Retinal pigment epithelial cell (primary cell): ENCODE measurements around the gene PCDHA3.
A peak's percentile ranks its signal among the peaks of the same experiment; 100 is the strongest.
"Not testable (repeated sequence)": the region's sequence is repeated elsewhere in the genome, so short reads cannot be mapped to it uniquely, and the experiment has no call there.

Experiments used
- DNase-seq: peaks from one replicate; pipeline ENCODE4 v3.0.0-alpha.2; 2010; ENCODE audit warnings: low read depth
- H3K4me3 ChIP-seq: 2 replicates; pipeline ENCODE4 v1.5.1; 2011; ENCODE audit warnings: mild to moderate bottlenecking, low read length, control low read depth, moderate library complexity
- TF ChIP-seq, protein P1 (sequence below): conservative IDR thresholded peaks from 2 replicates; pipeline ENCODE4 v1.5.1; 2011; ENCODE audit warnings: low read depth, low read length, control low read depth, inconsistent platforms

PCDHA3 gene

GRCh38 chr5:140806834-140807775 lies 6.2 kb downstream of the PCDHA3 start, which contains the start of gene PCDHA4:
Gene PCDHA4, plus strand, starts transcription at chr5:140807068.
- DNase-seq, result no peak
- H3K4me3 ChIP-seq, result no peak within 1 kb of the TSS
- TF ChIP-seq, protein P1, sequence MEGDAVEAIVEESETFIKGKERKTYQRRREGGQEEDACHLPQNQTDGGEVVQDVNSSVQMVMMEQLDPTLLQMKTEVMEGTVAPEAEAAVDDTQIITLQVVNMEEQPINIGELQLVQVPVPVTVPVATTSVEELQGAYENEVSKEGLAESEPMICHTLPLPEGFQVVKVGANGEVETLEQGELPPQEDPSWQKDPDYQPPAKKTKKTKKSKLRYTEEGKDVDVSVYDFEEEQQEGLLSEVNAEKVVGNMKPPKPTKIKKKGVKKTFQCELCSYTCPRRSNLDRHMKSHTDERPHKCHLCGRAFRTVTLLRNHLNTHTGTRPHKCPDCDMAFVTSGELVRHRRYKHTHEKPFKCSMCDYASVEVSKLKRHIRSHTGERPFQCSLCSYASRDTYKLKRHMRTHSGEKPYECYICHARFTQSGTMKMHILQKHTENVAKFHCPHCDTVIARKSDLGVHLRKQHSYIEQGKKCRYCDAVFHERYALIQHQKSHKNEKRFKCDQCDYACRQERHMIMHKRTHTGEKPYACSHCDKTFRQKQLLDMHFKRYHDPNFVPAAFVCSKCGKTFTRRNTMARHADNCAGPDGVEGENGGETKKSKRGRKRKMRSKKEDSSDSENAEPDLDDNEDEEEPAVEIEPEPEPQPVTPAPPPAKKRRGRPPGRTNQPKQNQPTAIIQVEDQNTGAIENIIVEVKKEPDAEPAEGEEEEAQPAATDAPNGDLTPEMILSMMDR, result peak; percentile 30

GRCh38 chr5:140808241-140808888 lies 7.5 kb downstream of the PCDHA3 start:
- DNase-seq, H3K4me3 ChIP-seq: not testable (repeated sequence)

GRCh38 chr5:140808889-140809291 lies 8.0 kb downstream of the PCDHA3 start:
- DNase-seq, result no peak
- TF ChIP-seq, protein P1, result no peak
- H3K4me3 ChIP-seq, result no peak overlapping the region

DNA sequence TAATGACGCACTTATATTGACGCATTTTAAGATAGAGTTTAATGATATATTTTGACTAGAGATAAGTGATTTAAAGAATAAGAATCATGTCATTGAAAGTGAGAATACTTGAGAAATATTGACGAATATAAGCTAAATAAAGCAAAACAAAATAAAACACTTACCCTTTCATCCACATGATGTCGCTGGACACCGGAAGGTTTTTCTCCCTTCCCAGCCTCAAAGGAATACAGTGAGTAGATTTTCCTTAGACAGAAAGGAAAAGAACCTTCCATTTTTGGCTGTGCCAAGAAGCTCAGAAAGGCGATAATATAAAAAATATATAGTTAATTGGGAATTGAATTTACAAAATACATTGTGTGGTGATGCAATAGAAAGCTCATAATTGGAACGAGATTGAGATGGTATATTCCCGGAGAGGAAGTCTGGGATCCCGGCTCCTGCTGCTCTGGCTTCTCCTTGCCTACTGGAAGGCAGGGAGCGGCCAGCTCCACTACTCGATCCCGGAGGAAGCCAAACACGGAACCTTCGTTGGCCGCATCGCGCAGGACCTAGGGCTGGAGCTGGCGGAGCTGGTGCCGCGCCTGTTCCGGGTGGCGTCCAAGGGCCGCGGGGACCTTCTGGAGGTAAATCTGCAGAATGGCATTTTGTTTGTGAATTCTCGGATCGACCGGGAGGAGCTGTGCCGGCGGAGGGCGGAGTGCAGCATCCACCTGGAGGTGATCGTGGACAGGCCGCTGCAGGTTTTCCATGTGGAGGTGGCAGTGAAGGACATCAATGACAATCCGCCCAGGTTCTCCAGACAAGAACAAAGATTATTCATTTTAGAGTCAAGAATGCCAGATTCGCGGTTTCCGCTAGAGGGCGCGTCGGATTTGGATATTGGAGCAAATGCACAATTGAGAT lies 20.8 kb downstream of the PCDHA3 start, which contains the start of gene PCDHA5:
TSS of gene PCDHA5 (plus strand) at position 239 of the 906 bp plus-strand sequence.
- DNase-seq, result no peak
- TF ChIP-seq, protein P1, result peak; percentile 64
- H3K4me3 ChIP-seq, result no peak within 1 kb of the TSS

DNA sequence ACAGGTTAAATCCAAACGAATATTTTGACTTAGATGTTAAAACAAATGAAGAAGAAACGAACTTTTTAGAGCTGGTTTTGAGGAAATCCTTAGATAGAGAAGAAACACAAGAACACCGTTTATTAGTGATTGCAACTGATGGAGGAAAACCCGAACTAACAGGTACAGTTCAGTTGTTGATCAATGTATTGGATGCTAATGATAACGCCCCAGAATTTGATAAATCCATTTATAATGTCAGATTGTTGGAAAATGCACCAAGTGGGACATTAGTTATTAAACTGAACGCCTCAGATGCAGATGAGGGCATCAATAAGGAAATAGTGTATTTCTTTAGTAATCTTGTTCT lies 21.4 kb downstream of the PCDHA3 start:
- no peak overlapping the region for H3K4me3 ChIP-seq
- no peak for DNase-seq
- TF ChIP-seq, protein P1, result no peak

GRCh38 chr5:140822969-140823368 lies 22.1 kb downstream of the PCDHA3 start:
- H3K4me3 ChIP-seq, DNase-seq: not testable (repeated sequence)

GRCh38 chr5:140823475-140823874 lies 22.6 kb downstream of the PCDHA3 start:
- TF ChIP-seq, protein P1, result no peak
- DNase-seq, result no peak
- no peak overlapping the region for H3K4me3 ChIP-seq
